Measurements from ENCODE around the gene RANBP17. TPM values are rescaled to one million over a fixed set of nuclear protein-coding genes. Genes with fewer than 3 reads are reported as not detected.
A peak's percentile ranks its signal among the peaks of the same experiment; 100 is the strongest.
"Not testable (repeated sequence)": the region's sequence is repeated elsewhere in the genome, so short reads cannot be mapped to it uniquely, and the experiment has no call there.

Gene RANBP17
- total RNA-seq, 2 experiments from 2014 or later = not detected

DNA sequence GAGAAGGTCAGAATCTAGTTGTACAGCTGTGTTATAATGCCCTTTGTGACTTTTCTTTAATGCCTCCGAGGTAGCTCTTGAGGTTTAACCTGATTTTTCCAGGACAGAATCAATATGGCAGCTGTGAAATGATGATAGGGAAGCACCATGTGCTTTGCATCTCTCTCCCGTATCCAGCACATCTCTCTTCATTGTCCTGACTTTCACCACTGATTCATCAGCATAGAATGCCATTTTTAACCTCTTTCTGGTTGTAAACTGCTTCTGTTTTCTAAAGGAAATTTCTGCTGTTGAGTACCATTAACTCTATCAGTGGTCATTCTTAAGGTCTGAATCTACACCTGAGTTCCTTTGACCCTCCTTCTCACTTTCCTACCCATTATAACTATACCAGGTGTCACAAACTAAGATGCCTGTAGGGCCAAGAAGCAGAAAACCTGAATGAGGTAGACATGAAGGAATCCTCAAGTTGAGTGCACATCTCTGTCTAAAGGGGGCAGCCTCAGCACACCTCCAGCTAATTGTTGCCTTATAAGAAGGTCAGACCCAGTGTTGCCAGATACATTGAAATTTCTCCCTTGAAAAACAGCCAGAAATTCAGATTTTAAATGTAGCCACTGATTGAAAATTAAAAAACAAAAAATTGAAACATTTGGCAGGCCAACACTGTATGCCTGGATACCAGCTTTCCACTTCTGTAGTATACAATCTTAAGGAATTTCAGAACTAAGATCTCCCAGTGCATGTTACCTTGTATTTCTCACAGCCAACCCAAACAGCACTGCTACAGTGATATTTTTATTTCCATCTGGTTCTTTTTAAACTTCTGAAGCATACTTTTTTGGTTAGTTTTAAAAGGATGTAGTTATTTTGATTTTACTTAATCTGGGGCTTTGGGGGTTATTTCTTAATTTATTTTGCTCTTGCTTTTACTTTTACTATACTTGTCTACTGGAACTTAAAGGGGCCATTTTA is 411.5 kb downstream of the RANBP17 start:
- Mint-ChIP-seq H3K4me3 (no peak overlapping the region), H3K27me3 (peaks cover 5% of the 10 kb centered on the region), H3K27ac (no peak overlapping the region), H3K4me1 (ENCODE audit: low read depth) (no peaks in the 10 kb centered on the region), H3K9me3 (no peaks in the 10 kb centered on the region), H3K36me3 (no peaks in the 10 kb centered on the region)
- intact Hi-C loops (cut with micrococcal nuclease) = loop anchor here (1.0 kb wide), 1 partner anchor 64 kb away; no protein-coding TSS in a partner anchor
- ChIA-PET POLR2A (no interaction called here), CTCF (interaction anchor here (2.5 kb wide), 1 partner anchor 69 kb away, joined by 10 read pairs; no protein-coding TSS in a partner anchor)
- DNase-seq = peak; percentile 16

DNA sequence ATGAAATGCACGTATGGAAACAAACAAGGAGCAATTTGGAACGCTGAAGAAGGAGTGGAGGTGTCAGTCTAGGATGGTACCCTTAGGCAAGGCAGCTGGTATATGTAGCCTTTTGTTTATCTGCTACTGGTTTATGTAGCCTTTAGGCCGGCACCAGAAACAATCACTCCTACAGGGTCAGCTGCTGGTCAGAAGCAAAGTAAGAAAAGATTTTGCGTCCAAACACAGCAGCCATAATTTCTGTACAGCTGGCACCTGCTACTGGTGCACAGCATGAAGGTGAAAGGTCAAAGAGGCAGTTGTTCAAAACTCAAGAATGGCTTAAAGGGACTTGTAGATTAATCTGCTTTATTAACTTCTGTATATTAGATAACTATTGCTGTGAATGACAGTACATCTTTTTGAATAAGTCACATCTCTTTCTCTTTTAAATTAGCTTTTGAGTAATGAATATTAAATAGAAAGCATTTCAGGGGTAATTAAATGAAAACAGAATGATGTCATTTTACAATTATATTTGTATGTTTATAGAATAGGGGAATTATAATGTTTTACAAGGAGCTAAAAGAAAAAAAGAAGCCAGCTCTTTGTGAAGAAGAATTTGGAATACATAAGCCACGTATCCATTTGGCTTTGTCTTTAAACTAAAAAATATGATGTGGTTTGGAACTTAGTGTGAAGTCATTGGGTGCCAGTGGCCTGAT is 414.2 kb downstream of the RANBP17 start:
- no peak overlapping the region for H3K4me3 Mint-ChIP-seq
- H3K27me3 Mint-ChIP-seq = peaks cover 7% of the 10 kb centered on the region
- CTCF ChIA-PET = interaction anchor here (1.0 kb wide), 1 partner anchor 69 kb away, joined by 3 read pairs; no protein-coding TSS in a partner anchor
- no peak for DNase-seq
- POLR2A ChIA-PET = no interaction called here
- no peaks in the 10 kb centered on the region for H3K9me3 Mint-ChIP-seq
- H3K36me3 Mint-ChIP-seq = no peaks in the 10 kb centered on the region
- intact Hi-C loops (cut with micrococcal nuclease) = no loop called here
- no peaks in the 10 kb centered on the region for H3K4me1 Mint-ChIP-seq (ENCODE audit: low read depth)
- H3K27ac Mint-ChIP-seq = no peak overlapping the region

DNA sequence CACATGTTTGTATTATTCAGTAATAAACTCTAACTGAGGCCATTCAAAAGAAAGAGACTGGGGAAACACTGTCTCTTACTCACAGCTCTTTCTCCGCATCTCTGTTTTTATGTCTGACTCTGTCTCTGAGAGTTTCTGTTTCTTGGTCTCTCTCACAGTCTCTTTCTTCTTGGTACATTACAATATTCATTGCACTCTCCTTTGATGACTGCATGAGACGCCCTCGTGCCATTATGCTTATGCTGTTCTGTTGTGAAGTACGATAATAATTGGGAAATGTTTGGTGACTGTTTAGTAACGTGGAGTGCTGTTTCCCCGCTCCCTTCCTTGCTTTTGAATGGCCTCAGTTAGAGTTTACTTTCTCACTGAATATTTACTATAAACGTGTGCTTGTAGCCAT is 421.9 kb downstream of the RANBP17 start:
- no peak overlapping the region for H3K4me3 Mint-ChIP-seq
- intact Hi-C loops (cut with micrococcal nuclease) = no loop called here
- no peak for DNase-seq
- no peaks in the 10 kb centered on the region for H3K4me1 Mint-ChIP-seq (ENCODE audit: low read depth)
- ChIA-PET CTCF (no interaction called here), POLR2A (no interaction called here)
- H3K27ac Mint-ChIP-seq = no peak overlapping the region
- no peaks in the 10 kb centered on the region for H3K9me3 Mint-ChIP-seq
- H3K36me3 Mint-ChIP-seq = no peaks in the 10 kb centered on the region
- peaks cover 9% of the 10 kb centered on the region for H3K27me3 Mint-ChIP-seq

DNA sequence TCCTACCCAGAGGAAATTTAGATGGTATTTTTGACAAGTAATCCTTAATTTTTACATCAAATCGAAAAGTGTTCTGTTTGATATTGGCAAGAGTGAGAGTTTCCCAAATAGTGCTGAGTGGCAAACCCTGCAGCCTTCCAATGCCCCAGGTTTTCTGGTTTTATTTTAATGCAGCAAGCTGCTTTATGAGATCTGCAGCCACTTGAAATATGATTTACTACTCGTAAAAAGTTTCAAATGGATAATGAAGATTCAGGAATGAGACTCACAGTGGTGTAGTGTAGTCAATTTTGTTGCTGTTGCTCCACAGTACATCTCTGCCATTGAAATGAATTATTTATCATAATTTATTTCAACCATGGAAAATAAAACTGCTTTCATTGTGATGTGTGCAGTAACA is 423.6 kb downstream of the RANBP17 start:
- POLR2A ChIA-PET = no interaction called here

DNA sequence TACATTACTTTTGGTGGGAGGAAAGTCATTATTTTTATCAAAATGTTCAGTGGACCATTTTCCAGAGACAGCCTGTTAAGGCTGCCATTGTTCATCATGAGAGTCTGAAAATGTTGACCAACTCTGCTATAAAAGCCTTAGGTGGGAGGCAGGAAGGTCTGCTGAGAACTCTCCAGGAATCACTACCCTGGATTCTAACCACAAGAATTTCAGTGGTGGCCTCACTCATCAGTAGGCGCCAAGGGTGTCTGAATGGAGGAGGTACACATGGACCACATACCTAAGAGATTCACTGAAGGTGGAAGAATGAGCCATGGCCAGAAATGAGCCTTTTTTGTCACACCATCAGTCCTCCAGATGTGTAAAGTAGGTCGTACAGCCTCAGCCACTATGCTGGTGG is 426.2 kb downstream of the RANBP17 start:
- Mint-ChIP-seq H3K27ac (no peak overlapping the region), H3K9me3 (no peaks in the 10 kb centered on the region), H3K36me3 (no peaks in the 10 kb centered on the region), H3K4me1 (ENCODE audit: low read depth) (no peaks in the 10 kb centered on the region), H3K4me3 (no peak overlapping the region), H3K27me3 (peaks cover 11% of the 10 kb centered on the region)
- DNase-seq = no peak
- CTCF ChIA-PET = interaction anchor here (1.0 kb wide), 1 partner anchor 56 kb away, joined by 3 read pairs; no protein-coding TSS in a partner anchor
- intact Hi-C loops (cut with micrococcal nuclease) = no loop called here
- POLR2A ChIA-PET = no interaction called here

More for the DNA sequence above, 423.6 kb downstream of the RANBP17 start:
- H3K27ac Mint-ChIP-seq = no peak overlapping the region
- DNase-seq = no peak
- no peaks in the 10 kb centered on the region for H3K9me3 Mint-ChIP-seq
- H3K4me1 Mint-ChIP-seq (ENCODE audit: low read depth) = no peaks in the 10 kb centered on the region
- H3K27me3 Mint-ChIP-seq = peaks cover 9% of the 10 kb centered on the region
- H3K36me3 Mint-ChIP-seq = no peaks in the 10 kb centered on the region
- CTCF ChIA-PET = no interaction called here
- no peak overlapping the region for H3K4me3 Mint-ChIP-seq
- intact Hi-C loops (cut with micrococcal nuclease) = no loop called here

DNA sequence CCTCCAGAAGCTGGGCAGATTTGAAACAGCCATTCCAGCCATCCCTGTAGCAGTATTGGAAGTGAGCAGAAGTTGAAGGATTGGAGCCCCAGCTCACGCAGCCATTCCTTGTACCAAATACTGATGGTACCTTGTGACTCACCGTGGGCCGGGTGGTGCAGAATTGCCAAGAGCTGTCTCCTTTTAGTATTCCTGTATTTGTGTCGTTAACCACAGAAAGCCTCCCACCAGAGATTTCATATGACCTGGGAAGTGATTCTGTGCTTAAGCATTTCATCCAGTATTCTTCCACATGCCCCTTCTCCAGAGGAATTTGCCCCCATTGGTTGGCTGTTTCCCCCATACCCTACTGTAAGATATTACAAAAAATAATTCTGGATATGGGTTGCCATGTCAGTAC is 429.6 kb downstream of the RANBP17 start:
- Mint-ChIP-seq H3K9me3 (no peaks in the 10 kb centered on the region), H3K4me3 (no peak overlapping the region), H3K27ac (no peak overlapping the region), H3K36me3 (no peaks in the 10 kb centered on the region), H3K4me1 (ENCODE audit: low read depth) (no peaks in the 10 kb centered on the region), H3K27me3 (peaks cover 7% of the 10 kb centered on the region)
- CTCF ChIA-PET = no interaction called here
- intact Hi-C loops (cut with micrococcal nuclease) = no loop called here
- POLR2A ChIA-PET = no interaction called here
- no peak for DNase-seq

DNA sequence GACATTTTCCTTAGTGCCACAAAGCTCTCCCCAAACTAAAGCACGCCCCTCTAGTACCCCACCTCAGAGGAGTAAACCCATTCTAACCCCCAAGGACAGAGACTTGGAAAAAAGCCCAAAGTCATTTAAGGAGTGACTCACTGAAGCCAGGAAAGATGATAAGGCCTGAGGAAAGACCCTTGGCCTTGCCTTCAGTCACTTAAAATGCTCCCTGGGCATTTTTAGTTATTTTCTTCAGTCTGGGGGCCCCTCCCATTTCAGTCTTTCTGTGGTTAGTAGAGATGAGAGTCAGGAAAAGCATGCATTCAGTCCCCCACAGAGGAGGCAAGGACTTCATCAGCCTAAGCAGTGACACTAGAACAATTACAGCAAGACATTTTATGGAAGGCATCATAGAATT is 433.5 kb downstream of the RANBP17 start:
- Mint-ChIP-seq H3K9me3 (no peaks in the 10 kb centered on the region), H3K36me3 (no peaks in the 10 kb centered on the region), H3K27me3 (peaks cover 2% of the 10 kb centered on the region), H3K4me1 (ENCODE audit: low read depth) (no peaks in the 10 kb centered on the region), H3K4me3 (no peak overlapping the region), H3K27ac (no peak overlapping the region)
- intact Hi-C loops (cut with micrococcal nuclease) = no loop called here
- ChIA-PET CTCF (no interaction called here), POLR2A (no interaction called here)
- DNase-seq = no peak

DNA sequence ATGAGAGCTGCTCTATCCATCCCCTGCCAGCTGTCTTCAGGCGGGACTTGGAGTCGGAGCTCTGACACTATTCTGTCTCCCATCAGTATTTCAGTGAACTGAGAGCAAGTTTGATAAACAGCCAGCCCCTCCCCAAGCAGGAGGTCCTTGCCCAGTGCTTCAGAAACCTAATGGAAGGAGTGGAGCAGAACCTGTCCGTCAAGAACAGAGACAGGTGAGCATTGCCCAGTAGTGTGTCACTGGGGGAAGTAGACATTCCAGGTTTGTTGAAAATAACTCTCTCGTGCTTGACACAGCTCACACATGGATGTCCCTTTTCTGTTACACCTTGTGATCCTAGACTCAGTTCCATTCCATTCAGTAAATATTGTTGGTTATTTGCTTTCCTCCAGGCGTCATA is 434.0 kb downstream of the RANBP17 start:
- intact Hi-C loops (cut with micrococcal nuclease) = no loop called here
- no peaks in the 10 kb centered on the region for H3K36me3 Mint-ChIP-seq
- ChIA-PET CTCF (no interaction called here), POLR2A (no interaction called here)
- peaks cover 5% of the 10 kb centered on the region for H3K27me3 Mint-ChIP-seq
- no peak overlapping the region for H3K27ac Mint-ChIP-seq
- no peaks in the 10 kb centered on the region for H3K9me3 Mint-ChIP-seq
- no peaks in the 10 kb centered on the region for H3K4me1 Mint-ChIP-seq (ENCODE audit: low read depth)
- no peak overlapping the region for H3K4me3 Mint-ChIP-seq
- no peak for DNase-seq

DNA sequence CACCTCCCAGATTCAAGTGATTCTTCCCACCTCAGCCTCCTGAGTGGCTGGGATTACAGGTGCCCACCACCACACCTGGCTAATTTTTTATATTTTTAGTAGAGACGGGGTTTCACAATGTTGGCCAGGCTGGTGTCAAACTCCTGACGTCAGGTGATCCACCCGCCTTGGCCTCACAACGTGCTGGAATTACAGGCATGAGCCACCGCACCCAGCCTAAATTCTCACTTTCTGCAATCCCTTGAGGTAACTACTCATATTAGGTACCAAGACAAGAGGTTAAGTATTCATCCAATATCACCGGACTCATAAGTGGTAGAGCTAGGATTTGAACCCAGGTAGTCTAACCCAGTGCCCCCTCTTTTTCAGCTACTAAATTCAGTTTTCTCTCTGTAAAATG is 436.1 kb downstream of the RANBP17 start:
- DNase-seq; H3K27ac Mint-ChIP-seq; H3K27me3 Mint-ChIP-seq; H3K4me3 Mint-ChIP-seq; H3K36me3 Mint-ChIP-seq; intact Hi-C loops (cut with micrococcal nuclease); H3K9me3 Mint-ChIP-seq; POLR2A ChIA-PET; H3K4me1 Mint-ChIP-seq (ENCODE audit: low read depth); CTCF ChIA-PET: not testable (repeated sequence)

DNA sequence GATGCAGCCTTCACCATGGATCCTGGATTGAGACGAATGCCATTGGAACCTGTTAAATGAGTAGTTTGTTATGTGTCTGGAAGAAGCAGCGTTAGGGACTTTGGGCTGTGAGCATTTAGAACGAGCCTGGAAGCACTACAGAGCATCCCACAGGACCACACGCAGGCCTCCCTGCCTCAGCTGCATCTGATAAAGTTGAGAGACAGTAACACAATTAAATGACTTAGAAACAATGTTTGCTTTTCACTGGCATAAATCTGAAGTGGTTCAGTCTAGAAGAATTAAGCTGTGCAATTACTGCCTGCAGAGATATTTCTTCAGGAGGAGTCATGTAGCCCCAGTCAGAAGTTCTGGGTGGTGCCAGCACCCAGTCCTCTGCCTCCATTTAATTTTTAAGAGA is 437.4 kb downstream of the RANBP17 start:
- no peak for DNase-seq
- ChIA-PET CTCF (no interaction called here), POLR2A (no interaction called here)
- Mint-ChIP-seq H3K9me3 (no peaks in the 10 kb centered on the region), H3K27ac (no peak overlapping the region), H3K4me1 (ENCODE audit: low read depth) (no peaks in the 10 kb centered on the region), H3K4me3 (no peak overlapping the region), H3K27me3 (peaks cover 14% of the 10 kb centered on the region), H3K36me3 (no peaks in the 10 kb centered on the region)
- intact Hi-C loops (cut with micrococcal nuclease) = no loop called here

DNA sequence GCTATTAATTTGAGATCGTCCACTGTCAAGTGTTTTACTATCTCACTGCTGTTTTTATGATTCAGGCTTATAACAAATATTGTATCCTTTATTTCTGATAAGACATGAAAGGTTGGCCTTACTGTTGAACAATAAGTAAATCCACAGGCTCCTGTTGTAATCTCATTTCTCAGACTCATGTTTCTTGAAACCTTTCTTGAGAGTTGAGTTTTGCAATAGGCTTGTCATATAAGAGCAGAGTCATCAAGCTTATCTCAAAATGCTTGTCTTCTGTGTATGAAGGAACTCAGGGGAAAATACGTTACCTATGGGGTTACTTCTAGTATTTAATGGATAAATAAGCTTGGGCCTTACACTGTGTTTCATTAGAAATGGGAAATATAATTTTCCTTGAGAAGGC is 438.0 kb downstream of the RANBP17 start:
- ChIA-PET POLR2A (no interaction called here), CTCF (no interaction called here)
- H3K36me3 Mint-ChIP-seq = no peaks in the 10 kb centered on the region
- no peak overlapping the region for H3K27ac Mint-ChIP-seq
- no peak overlapping the region for H3K4me3 Mint-ChIP-seq
- intact Hi-C loops (cut with micrococcal nuclease) = no loop called here
- DNase-seq = no peak
- no peaks in the 10 kb centered on the region for H3K9me3 Mint-ChIP-seq
- H3K4me1 Mint-ChIP-seq (ENCODE audit: low read depth) = no peaks in the 10 kb centered on the region
- peaks cover 17% of the 10 kb centered on the region for H3K27me3 Mint-ChIP-seq

DNA sequence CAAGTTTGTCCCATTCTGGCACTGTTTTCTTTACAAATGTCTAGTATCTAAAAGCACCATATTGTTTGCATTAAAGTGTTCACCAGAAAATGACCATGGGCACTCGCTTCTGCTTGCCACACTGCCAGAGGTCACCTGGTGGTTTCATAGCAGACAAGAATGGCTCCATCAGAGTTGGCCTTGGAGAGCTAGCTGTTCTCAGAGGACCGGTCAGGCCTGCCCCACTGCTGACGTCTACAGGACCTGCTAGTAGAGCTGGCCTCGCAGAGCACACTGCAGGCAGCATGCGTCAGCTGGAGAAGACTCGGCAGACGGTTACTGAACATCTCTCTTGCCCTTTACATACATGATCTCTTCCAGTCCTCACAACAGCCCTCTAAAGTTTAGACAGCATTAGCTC is 438.5 kb downstream of the RANBP17 start:
- H3K27me3 Mint-ChIP-seq = peaks cover 17% of the 10 kb centered on the region
- no peak overlapping the region for H3K27ac Mint-ChIP-seq
- H3K36me3 Mint-ChIP-seq = no peaks in the 10 kb centered on the region
- ChIA-PET CTCF (no interaction called here), POLR2A (no interaction called here)
- no peak overlapping the region for H3K4me3 Mint-ChIP-seq
- H3K9me3 Mint-ChIP-seq = no peaks in the 10 kb centered on the region
- H3K4me1 Mint-ChIP-seq (ENCODE audit: low read depth) = no peaks in the 10 kb centered on the region
- intact Hi-C loops (cut with micrococcal nuclease) = no loop called here
- DNase-seq = no peak

DNA sequence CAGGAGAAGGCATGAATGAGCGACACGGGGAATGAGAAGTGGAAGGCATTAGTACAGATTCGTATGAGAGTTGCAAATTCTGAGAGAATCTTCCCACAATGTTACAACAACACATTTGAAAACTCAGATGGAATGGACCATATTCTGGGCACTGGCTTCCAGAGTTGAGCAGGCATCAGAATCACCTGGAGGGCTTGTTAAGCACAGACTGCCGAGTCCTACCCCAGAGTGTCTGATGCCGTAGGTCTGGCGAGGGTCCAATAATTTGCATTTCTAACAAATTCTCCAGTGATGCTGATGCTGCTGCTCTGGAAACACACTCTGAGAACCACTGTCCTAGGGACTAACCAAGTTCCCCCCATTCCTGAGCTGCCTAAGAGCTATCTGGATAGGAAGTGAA is 444.3 kb downstream of the RANBP17 start:
- intact Hi-C loops (cut with micrococcal nuclease) = no loop called here

More for the DNA sequence above, 444.3 kb downstream of the RANBP17 start:
- Mint-ChIP-seq H3K27me3 (peaks cover 56% of the 10 kb centered on the region), H3K4me1 (ENCODE audit: low read depth) (peaks cover 13% of the 10 kb centered on the region), H3K27ac (no peak overlapping the region), H3K9me3 (no peaks in the 10 kb centered on the region), H3K4me3 (no peak overlapping the region), H3K36me3 (no peaks in the 10 kb centered on the region)
- POLR2A ChIA-PET = no interaction called here
- CTCF ChIA-PET = no interaction called here
- DNase-seq = no peak
